GM11168 (cell line): ENCODE measurements around the gene GSPT1.

Experiments
- in situ Hi-C: fragments of 300-500 bp; cut with MboI; formaldehyde crosslinking; loops from one replicate; pipeline ENCODE4 v1.12.0; 2022; ENCODE audit warnings: low sequenced_read_pairs; ENCODE audit not compliant: unreplicated experiment

GSPT1 gene

GRCh38 chr16:11823645-11824044 is 92.1 kb downstream of the GSPT1 start:
- in situ Hi-C loops = loop anchor here (25.0 kb wide), 1 partner anchor 286 kb away; a partner anchor contains a TSS

- in situ Hi-C loops = loop anchor here (10.0 to 25.0 kb wide), 2 partner anchors 282 to 405 kb away; a partner anchor contains a TSS
Measured at GRCh38 chr16:11819798-11820197, 96.0 kb downstream of the GSPT1 start.

- in situ Hi-C loops = loop anchor here (10.0 to 25.0 kb wide), 2 partner anchors 282 to 404 kb away; a partner anchor contains a TSS
Measured at GRCh38 chr16:11818970-11819369, 96.8 kb downstream of the GSPT1 start.
